K562 (cell line): ENCODE results near the gene CLCN6. TPM values are rescaled to one million over a fixed set of nuclear protein-coding genes. Genes with fewer than 3 reads are reported as not detected.

Experiments used
- ATAC-seq: fragments of 200-7000 bp; cut with Tn5 transposase; 3 replicates; pipeline ENCODE4 v1.9.1; 2020; ENCODE audit warnings: moderate library complexity
- BruUV-seq: library from RNA; stranded (reverse); fragments of 400-500 nt; replicated peaks from 2 replicates; lab custom pipeline; 2021; lab: Mats Ljungman, UMichigan
- CTCF ChIA-PET: fragments of 300-600 bp; formaldehyde crosslinking; extraction: SDS; loops from one replicate; lab custom pipeline; 2021; ENCODE audit warnings: low intra/inter-chr PET ratio; lab: Yijun Ruan, JAX
- POLR2A ChIA-PET: fragments of 300-600, 350-650 bp; sonication (Branson Sonifier 250); formaldehyde crosslinking; extraction: SDS; loops from one replicate; lab custom pipeline; 2021; ENCODE audit warnings: antibody characterized with exemption, inconsistent platforms; lab: Yijun Ruan, JAX
- DNase-seq, 4 experiments: peaks; one replicate each; pipeline versions ENCODE4 v3.0.0 to v3.0.0-alpha.2; 2011 to 2018; ENCODE audit warnings: low spot score in 3 of 4, mixed read lengths in 3 of 4; ENCODE audit errors: extremely low read depth in 1 of 4
- FAIRE-seq: peaks from 2 replicates; lab custom pipeline; 2011; peaks lifted over from hg19 to GRCh38; lab: Jason Lieb, UNC
- H2AFZ ChIP-seq: 2 replicates; pipeline ENCODE4 v1.6.0; 2011; ENCODE audit warnings: low read depth, low read length, control low read depth, inconsistent platforms
- H3K27ac ChIP-seq: fragments of 200-600 bp; 3 replicates; pipeline ENCODE4 v1.8.0; 2011; ENCODE audit warnings: low read depth, mild to moderate bottlenecking, control low read depth, inconsistent platforms, low read length, moderate library complexity, mixed read lengths; ENCODE audit errors: extremely low read depth
- H3K27me3 ChIP-seq, 2 experiments: fragments of 300-600 bp in 1 of 2; 2 replicates in 1 of 2; 3 replicates in 1 of 2; pipeline versions ENCODE4 v1.6.0 to v1.8.0; 2011; ENCODE audit warnings: inconsistent platforms in 2 of 2, low read length in 2 of 2, mild to moderate bottlenecking in 1 of 2, mixed read lengths in 1 of 2, moderate library complexity in 1 of 2; ENCODE audit not compliant: control insufficient read depth in 2 of 2, insufficient read depth in 2 of 2
- H3K36me3 ChIP-seq: fragments of 300-600 bp; 3 replicates; pipeline ENCODE4 v1.8.0; 2011; ENCODE audit warnings: mild to moderate bottlenecking, low read length, inconsistent platforms; ENCODE audit not compliant: control insufficient read depth, insufficient read depth
- H3K4me1 ChIP-seq, 2 experiments: fragments of 200-600 bp in 1 of 2; replicated peaks in 1 of 2; 2 replicates in 1 of 2; 3 replicates in 1 of 2; pipeline versions ENCODE4 v1.5.1 to v1.8.0; 2011; ENCODE audit warnings: inconsistent platforms in 2 of 2, low read length in 2 of 2, mild to moderate bottlenecking in 1 of 2, mixed read lengths in 1 of 2, moderate library complexity in 1 of 2; ENCODE audit not compliant: control insufficient read depth in 2 of 2, insufficient read depth in 2 of 2
- H3K4me2 ChIP-seq: 2 replicates; pipeline ENCODE4 v1.6.1; 2011; ENCODE audit warnings: low read length, control low read depth, inconsistent platforms, mixed read lengths; ENCODE audit not compliant: insufficient read depth
- H3K4me3 ChIP-seq: fragments of 200-600 bp; sonication (generic), shearing (Covaris generic); 2 replicates; pipeline ENCODE4 v1.5.1; 2016; ENCODE audit warnings: control low read depth, inconsistent platforms
- H3K79me2 ChIP-seq: fragments of 200-600 bp; 3 replicates; pipeline ENCODE4 v1.8.0; 2011; ENCODE audit warnings: low read length, inconsistent platforms; ENCODE audit not compliant: control insufficient read depth, insufficient read depth
- H3K9ac ChIP-seq, 2 experiments: 2 replicates each; pipeline versions ENCODE4 v1.6.0 to v1.6.1; 2011; ENCODE audit warnings: low read depth in 2 of 2, low read length in 2 of 2, control low read depth in 1 of 2, inconsistent platforms in 1 of 2, mild to moderate bottlenecking in 1 of 2, mixed read lengths in 1 of 2; ENCODE audit not compliant: insufficient read depth in 1 of 2
- H3K9me1 ChIP-seq: one replicate; pipeline ENCODE4 v1.6.0; 2011; ENCODE audit warnings: inconsistent platforms, mild to moderate bottlenecking, low read length, moderate library complexity; ENCODE audit not compliant: control insufficient read depth, insufficient read depth
- H3K9me3 ChIP-seq: replicated peaks from 2 replicates; pipeline ENCODE4 v1.5.1; 2011; ENCODE audit warnings: low read depth, low read length, inconsistent platforms; ENCODE audit not compliant: control insufficient read depth, insufficient read depth
- H4K20me1 ChIP-seq: replicated peaks from 2 replicates; pipeline ENCODE4 v1.6.1; 2011; ENCODE audit warnings: low read length, inconsistent platforms, mixed read lengths; ENCODE audit not compliant: control insufficient read depth, insufficient read depth
- C11orf30 ChIP-seq: fragments of 450-650 bp; IDR thresholded peaks from 2 replicates; pipeline ENCODE4 v1.6.1; 2016; ENCODE audit warnings: low read depth, mild to moderate bottlenecking
- ELF2 ChIP-seq: fragments of 250-450 bp; sonication (Bioruptor Pico); IDR thresholded peaks from 2 replicates; pipeline ENCODE4 v1.5.0; 2021; ENCODE audit warnings: mild to moderate bottlenecking
- TEAD4 ChIP-seq, 2 experiments: sonication (generic) in 1 of 2; formaldehyde crosslinking in 1 of 2; IDR thresholded peaks; 2 replicates each; pipeline versions ENCODE4 v1.6.1 to v1.8.0; 2012 to 2022; ENCODE audit warnings: borderline replicate concordance in 1 of 2, inconsistent platforms in 1 of 2, low read length in 1 of 2, mild to moderate bottlenecking in 1 of 2, missing genetic modification reagents in 1 of 2
- ZNF121 ChIP-seq: sonication (generic); formaldehyde crosslinking; conservative IDR thresholded peaks from 2 replicates; pipeline ENCODE4 v1.8.0; 2022; ENCODE audit warnings: missing genetic modification reagents
- ZNF79 ChIP-seq: fragments of 250-450 bp; sonication (Bioruptor Pico); IDR thresholded peaks from 2 replicates; pipeline ENCODE4 v1.4.0; 2020; ENCODE audit warnings: low read depth, mild to moderate bottlenecking, moderate library complexity
- WGBS: fragments of 100-300 bp; shearing (Covaris generic); methylation state at CpG from one replicate; pipeline ENCODE4 v1.1.6; 2016; ENCODE audit warnings: low coverage, mixed read lengths; ENCODE audit not compliant: insufficient coverage; ENCODE audit errors: missing lambda C conversion rate; 5-methylcytosine and 5-hydroxymethylcytosine counted together
- in situ Hi-C: fragments of 300-500 bp; cut with MboI; formaldehyde crosslinking; loops from 4 replicates; pipeline ENCODE4 v1.15.0; 2018; ENCODE audit warnings: inconsistent platforms, mixed read lengths
- intact Hi-C: fragments of 100-400 bp; cut with micrococcal nuclease; formaldehyde crosslinking; loops from 2 replicates; pipeline ENCODE4 v1.14.2; 2022
- polyA plus RNA-seq, 8 experiments: library from polyadenylated mRNA; depleted of rRNA in 4 of 8; stranded (reverse) in 5 of 8; unstranded in 3 of 8; fragments of >200 nt; fragmentation: Nextera tagmentation in 2 of 8; fragmentation: Illumina TruSeq in 1 of 8; extraction: Ambion mirVana in 2 of 8; extraction: Trizol in 1 of 8; gene quantifications; 2 replicates each; pipeline versions ENCODE4 v1.2.1 to v1.2.3, GENCODE V29; 2011 to 2014; ENCODE audit warnings: inconsistent platforms in 1 of 8, missing spikeins in 1 of 8
- total RNA-seq, 7 experiments: library from RNA; depleted of rRNA in 6 of 7; stranded (reverse); fragments of >200 nt in 6 of 7; fragmentation: Illumina TruSeq in 2 of 7; extraction: Trizol in 2 of 7; gene quantifications; 2 replicates each; pipeline versions ENCODE4 v1.2.1 to v1.2.3, GENCODE V29; 2011 to 2021; ENCODE audit warnings: low replicate concordance in 1 of 7

Gene CLCN6
- total and polyA plus RNA-seq, 9 of the 15 experiments (the other 6 are each of a cell fraction or from before 2014, with no cell fraction given) = 2.0 to 21.8 (median 13.6) TPM

DNA sequence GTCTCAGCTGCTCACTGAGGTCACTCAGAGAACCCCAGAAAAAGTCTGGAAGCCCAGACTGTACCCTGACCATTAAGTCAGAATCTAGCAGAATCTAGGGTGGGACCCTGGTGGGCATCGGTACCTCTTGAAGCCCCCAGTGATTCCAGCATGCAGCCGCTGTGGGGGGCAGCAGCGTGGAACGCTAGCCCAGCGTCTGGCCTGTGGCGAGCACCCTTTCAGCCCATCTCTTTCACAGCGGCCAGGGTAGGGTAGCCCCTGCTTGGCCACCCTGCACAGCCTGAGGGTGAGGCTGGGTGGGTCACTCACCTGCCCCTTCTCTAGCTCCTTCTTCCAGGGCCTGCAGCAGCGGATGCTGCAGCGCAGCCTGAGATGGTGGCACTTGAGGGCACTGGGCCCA lies 27.7 kb upstream of the CLCN6 start:
- Histone ChIP-seq H3K27ac (no peak overlapping the region), H3K36me3 (no peaks in the 10 kb centered on the region), H3K9ac (peak overlapping the region in 1 of 2 experiments; percentile 64; a peak in 1 of 4 replicates), H2AFZ (no peak overlapping the region), H4K20me1 (no peaks in the 10 kb centered on the region; the same call in 1 of the 2 replicates), H3K79me2 (no peaks in the 10 kb centered on the region), H3K4me2 (no peak overlapping the region), H3K9me1 (no peaks in the 10 kb centered on the region), H3K4me3 (no peak overlapping the region), H3K4me1 (peaks cover 0 to 35% of the 10 kb centered on the region in 2 experiments; a peak in 3 of 5 replicates), H3K27me3 (no peaks in the 10 kb centered on the region), H3K9me3 (no peaks in the 10 kb centered on the region)
- TF ChIP-seq ELF2 (CRISPR knock-in tag) = no peak
- TF ChIP-seq ZNF121 (CRISPR knock-in tag) = 0 out of 2 replicates have a peak, but pooled peaks have one; percentile 32
- no peak for TF ChIP-seq TEAD4 (IDR thresholded peaks at IDR 0.05; ENCODE audit: low read length)
- TF ChIP-seq TEAD4 (CRISPR knock-in tag; IDR thresholded peaks at IDR 0.05; ENCODE audit: borderline replicate concordance) = 0 out of 2 replicates have a peak, but pooled peaks have one; percentile 10
- no peak for TF ChIP-seq C11orf30
- no peak for TF ChIP-seq ZNF79 (CRISPR knock-in tag)
- ATAC-seq (no peak), FAIRE-seq (no peak), DNase-seq (no peak)
- 78% methylated on average over 9 of the region's 9 CpGs for WGBS
- intact Hi-C loops = no loop called here
- in situ Hi-C loops = no loop called here
- CTCF ChIA-PET = no interaction called here
- no TSS peak for BruUV-seq
- POLR2A ChIA-PET = interaction anchor here (0.7 to 8.5 kb wide), 8 partner anchors 9 to 588 kb away, joined by 3 to 66 read pairs (median 5); no protein-coding TSS in a partner anchor
